ES-I3 (cell line): Measurements from ENCODE around the gene TCP1.

Source experiments
- H3K36me3 ChIP-seq: 2 replicates; pipeline ENCODE4 v1.6.1; 2013; ENCODE audit warnings: mild to moderate bottlenecking, low read length, control low read depth, moderate library complexity; ENCODE audit not compliant: insufficient read depth
- H3K4me1 ChIP-seq: 2 replicates; pipeline ENCODE4 v1.6.1; 2013; ENCODE audit warnings: mild to moderate bottlenecking, control low read depth, low read length; ENCODE audit not compliant: insufficient read depth
- H3K9ac ChIP-seq: 2 replicates; pipeline ENCODE4 v1.6.1; 2013; ENCODE audit warnings: low read depth, mild to moderate bottlenecking, low read length, moderate library complexity
- H3K9me3 ChIP-seq: 2 replicates; pipeline ENCODE4 v1.6.1; 2013; ENCODE audit warnings: mild to moderate bottlenecking, low read length, moderate library complexity; ENCODE audit not compliant: control insufficient read depth, insufficient read depth

The TCP1 gene

GRCh38 chr6:159772196-159772595 lies 17.2 kb downstream of the TCP1 start:
- peaks cover 32% of the 10 kb centered on the region for H3K36me3 ChIP-seq
- H3K9me3 ChIP-seq, result no peaks in the 10 kb centered on the region
- no peak overlapping the region for H3K9ac ChIP-seq
- no peaks in the 10 kb centered on the region for H3K4me1 ChIP-seq

- Histone ChIP-seq H3K9ac (no peak overlapping the region), H3K36me3 (peaks cover 33% of the 10 kb centered on the region), H3K4me1 (no peaks in the 10 kb centered on the region), H3K9me3 (no peaks in the 10 kb centered on the region)
These were observed 19.9 kb downstream of the TCP1 start for GRCh38 chr6:159769470-159769869.

DNA sequence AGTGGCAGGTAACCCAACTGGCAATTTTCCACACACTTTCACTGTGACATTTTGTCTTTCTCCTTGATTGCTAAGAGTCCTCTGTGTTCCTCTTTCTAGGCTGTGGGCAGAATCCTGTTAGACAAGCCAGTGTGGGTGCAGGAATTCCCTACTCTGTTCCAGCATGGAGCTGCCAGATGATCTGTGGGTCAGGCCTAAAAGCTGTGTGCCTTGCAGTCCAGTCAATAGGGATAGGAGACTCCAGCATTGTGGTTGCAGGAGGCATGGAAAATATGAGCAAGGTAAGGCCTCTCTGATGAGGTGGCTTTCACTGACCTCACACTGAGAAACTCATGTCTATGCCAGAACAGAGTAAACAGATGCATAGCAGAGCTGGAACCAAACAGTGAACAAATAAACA lies 22.5 kb downstream of the TCP1 start:
- no peaks in the 10 kb centered on the region for H3K4me1 ChIP-seq
- no peaks in the 10 kb centered on the region for H3K9me3 ChIP-seq
- no peak overlapping the region for H3K9ac ChIP-seq
- H3K36me3 ChIP-seq, result peaks cover 33% of the 10 kb centered on the region

DNA sequence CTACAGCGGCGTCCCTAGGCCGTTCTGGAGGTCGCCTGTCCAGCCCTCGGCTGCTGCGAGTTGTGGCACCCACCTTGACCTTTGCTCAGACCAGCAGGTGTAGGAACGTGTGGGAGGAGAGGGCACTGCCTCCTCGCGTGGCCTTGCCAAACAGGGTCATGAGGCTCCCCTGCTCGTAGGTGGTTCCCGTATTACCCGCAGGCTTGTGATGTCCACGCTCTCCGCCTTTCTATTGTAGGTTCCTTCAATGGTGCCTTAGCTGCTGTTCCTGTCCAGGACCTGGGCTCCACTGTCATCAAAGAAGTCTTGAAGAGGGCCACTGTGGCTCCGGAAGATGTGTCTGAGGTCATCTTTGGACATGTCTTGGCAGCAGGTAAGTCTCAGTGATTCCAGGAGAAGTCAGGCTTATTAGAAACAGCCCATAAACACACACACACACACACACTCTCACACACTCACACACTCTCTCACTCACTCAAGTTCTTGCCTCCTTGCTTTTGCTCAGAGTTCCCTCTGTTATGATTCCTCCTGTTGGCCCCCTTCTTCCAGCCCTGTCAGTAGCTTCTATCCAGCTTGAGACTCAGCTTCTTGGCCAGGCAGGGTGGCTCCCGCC lies 26.6 kb downstream of the TCP1 start:
- H3K9me3 ChIP-seq, result no peaks in the 10 kb centered on the region
- peaks cover 13% of the 10 kb centered on the region for H3K36me3 ChIP-seq
- H3K9ac ChIP-seq, result peak overlapping the region; percentile 99
- peaks cover 12% of the 10 kb centered on the region for H3K4me1 ChIP-seq

DNA sequence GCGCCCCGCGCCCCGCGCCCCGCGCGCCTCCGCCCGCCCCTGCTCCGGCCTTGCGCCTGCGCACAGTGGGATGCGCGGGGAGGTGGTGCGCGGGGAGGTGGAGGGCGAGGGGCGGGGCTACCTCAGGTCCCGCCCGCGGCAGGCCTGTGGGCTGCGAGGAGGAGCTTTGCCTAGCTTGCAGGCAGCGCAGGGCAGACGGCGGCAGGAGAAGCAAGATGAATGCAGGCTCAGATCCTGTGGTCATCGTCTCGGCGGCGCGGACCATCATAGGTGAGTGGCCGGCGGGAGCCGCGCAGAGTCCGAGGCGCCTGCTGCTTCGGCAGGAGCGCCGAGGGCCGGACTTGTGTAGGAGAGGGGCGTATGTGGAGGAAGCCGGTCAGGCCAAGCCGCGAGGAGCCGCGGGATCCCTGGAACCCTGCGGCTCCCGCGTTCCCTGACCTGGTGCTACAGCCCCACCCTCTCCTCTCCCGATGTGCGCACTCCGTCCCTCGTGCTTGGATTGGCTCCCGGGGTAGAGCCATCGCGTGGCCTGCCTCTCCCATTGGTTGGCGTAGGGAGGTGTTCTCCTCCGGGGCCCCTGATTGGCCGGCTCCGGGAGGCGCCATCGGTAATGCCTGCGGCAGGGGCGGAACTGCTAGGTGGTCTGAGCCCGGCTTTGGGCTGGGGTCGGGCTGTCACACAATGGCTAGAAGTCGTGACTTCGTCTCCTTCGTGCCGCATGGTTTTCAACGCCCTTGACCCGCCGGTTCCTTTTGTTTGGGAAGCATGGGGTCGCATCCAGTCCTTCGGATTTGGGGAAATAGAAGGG lies 27.3 kb downstream of the TCP1 start, which contains the start of gene ACAT2:
ACAT2 (plus strand) TSS at position 173 of the 808 bp plus-strand sequence; CDS start at position 216, 43 bp downstream.
- Histone ChIP-seq H3K4me1 (peaks cover 12% of the 10 kb centered on the region), H3K36me3 (peaks cover 11% of the 10 kb centered on the region)

GRCh38 chr6:159761129-159761872 lies 28.1 kb downstream of the TCP1 start:
- Histone ChIP-seq H3K36me3 (peaks cover 7% of the 10 kb centered on the region), H3K9me3 (no peaks in the 10 kb centered on the region), H3K4me1 (peaks cover 12% of the 10 kb centered on the region), H3K9ac (peak overlapping the region; percentile 99)

More for the DNA sequence above, 27.3 kb downstream of the TCP1 start, which contains the start of gene ACAT2:
- Histone ChIP-seq H3K9me3 (no peaks in the 10 kb centered on the region), H3K9ac (peak within 1 kb of the TSS; percentile 99)

- no peaks in the 10 kb centered on the region for H3K9me3 ChIP-seq
- peaks cover 7% of the 10 kb centered on the region for H3K36me3 ChIP-seq
- H3K9ac ChIP-seq, result peak overlapping the region; percentile 99
These were observed 28.8 kb downstream of the TCP1 start for GRCh38 chr6:159760602-159761057.

DNA sequence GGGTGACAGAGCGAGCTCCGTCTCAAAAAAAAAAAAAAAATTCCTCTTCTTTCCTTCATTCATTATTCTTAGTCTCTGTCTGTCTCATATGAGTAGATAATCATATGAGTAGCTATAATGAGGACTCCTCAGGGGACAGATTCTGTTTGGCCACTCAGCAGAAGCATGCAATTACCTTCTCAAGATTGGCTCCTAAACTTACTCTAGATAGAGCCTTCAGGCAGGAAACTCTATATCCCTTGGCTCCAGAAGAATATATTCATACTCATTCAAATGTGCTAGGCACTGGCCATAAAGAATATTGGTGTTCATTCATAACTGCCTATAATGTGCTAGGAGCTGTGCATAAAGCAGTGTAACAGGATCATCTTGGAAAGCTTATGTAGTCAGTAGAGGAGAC lies 29.8 kb downstream of the TCP1 start:
- H3K9ac ChIP-seq, result no peak overlapping the region
- no peaks in the 10 kb centered on the region for H3K9me3 ChIP-seq
- peaks cover 12% of the 10 kb centered on the region for H3K4me1 ChIP-seq
- H3K36me3 ChIP-seq, result peaks cover 11% of the 10 kb centered on the region

More at GRCh38 chr6:159760602-159761057, 28.8 kb downstream of the TCP1 start:
- peaks cover 12% of the 10 kb centered on the region for H3K4me1 ChIP-seq

GRCh38 chr6:159758031-159759001 lies 31.1 kb downstream of the TCP1 start:
- H3K4me1 ChIP-seq, result peaks cover 12% of the 10 kb centered on the region
- no peak overlapping the region for H3K9ac ChIP-seq
- H3K9me3 ChIP-seq, result no peaks in the 10 kb centered on the region
- peaks cover 16% of the 10 kb centered on the region for H3K36me3 ChIP-seq

DNA sequence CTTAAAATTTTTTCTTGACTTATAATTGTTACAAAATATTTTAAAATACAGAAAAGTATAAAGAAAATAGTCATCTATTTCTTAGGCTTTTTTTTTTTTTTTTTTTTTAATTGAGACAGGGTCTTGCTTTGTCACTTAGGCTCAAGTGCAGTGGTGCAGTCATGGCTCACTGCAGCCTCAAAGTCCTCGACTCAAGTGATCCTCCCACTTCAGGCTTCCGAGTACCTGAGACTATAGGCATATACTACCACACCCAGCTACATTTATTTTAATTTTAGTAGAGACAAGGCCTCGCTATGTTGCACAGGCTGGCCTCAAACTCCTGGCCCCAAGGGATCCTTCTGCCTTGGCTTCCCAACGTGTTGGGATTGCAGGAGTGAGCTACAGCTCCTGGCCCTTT lies 32.9 kb downstream of the TCP1 start:
- peaks cover 12% of the 10 kb centered on the region for H3K4me1 ChIP-seq
- no peak overlapping the region for H3K9ac ChIP-seq
- peaks cover 20% of the 10 kb centered on the region for H3K36me3 ChIP-seq
- no peaks in the 10 kb centered on the region for H3K9me3 ChIP-seq

GRCh38 chr6:159754959-159755914 lies 34.2 kb downstream of the TCP1 start:
- H3K36me3 ChIP-seq, result peaks cover 23% of the 10 kb centered on the region

DNA sequence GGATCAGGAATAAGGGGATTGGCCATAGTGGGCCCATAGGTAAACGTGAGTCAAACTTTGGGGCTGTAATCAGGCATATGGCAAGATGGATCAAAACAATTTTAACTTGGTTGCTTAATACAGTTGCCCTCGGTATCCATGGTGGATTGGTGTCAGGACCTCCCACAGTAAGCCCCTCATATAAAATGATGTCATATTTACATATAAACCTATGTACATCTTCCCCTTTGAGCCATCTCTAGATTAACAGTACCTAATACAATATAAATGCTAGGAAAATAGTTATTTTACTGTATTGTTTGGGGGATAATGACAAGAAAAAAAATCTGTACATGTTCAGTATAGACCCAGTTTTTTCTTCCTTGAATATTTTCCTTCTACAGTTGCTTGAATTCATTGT lies 35.0 kb downstream of the TCP1 start:
- H3K9ac ChIP-seq, result no peak overlapping the region
- peaks cover 6% of the 10 kb centered on the region for H3K4me1 ChIP-seq
- no peaks in the 10 kb centered on the region for H3K9me3 ChIP-seq
- peaks cover 23% of the 10 kb centered on the region for H3K36me3 ChIP-seq

More at GRCh38 chr6:159754959-159755914, 34.2 kb downstream of the TCP1 start:
- no peak overlapping the region for H3K9ac ChIP-seq
- no peaks in the 10 kb centered on the region for H3K9me3 ChIP-seq
- H3K4me1 ChIP-seq, result peaks cover 12% of the 10 kb centered on the region
